Amniotic epithelial cell (primary cell): ENCODE measurements around the gene GALNT2.

Experiments used
- DNase-seq: peaks from one replicate; pipeline ENCODE4 v3.0.0-alpha.2; 2010; ENCODE audit warnings: low read depth

GALNT2 gene

GRCh38 chr1:230165536-230165935, 98.5 kb downstream of the GALNT2 start:
- DNase-seq = no peak

- no peak for DNase-seq
These were observed 99.5 kb downstream of the GALNT2 start for GRCh38 chr1:230166366-230167132.

- peak; percentile 74 for DNase-seq
These were observed 100.4 kb downstream of the GALNT2 start for GRCh38 chr1:230167419-230167852.

- no peak for DNase-seq
These were observed 102.6 kb downstream of the GALNT2 start for GRCh38 chr1:230169454-230170152.

- no peak for DNase-seq
These were observed 103.1 kb downstream of the GALNT2 start for GRCh38 chr1:230170153-230170547.

GRCh38 chr1:230170622-230171021, 103.6 kb downstream of the GALNT2 start:
- DNase-seq = no peak

- no peak for DNase-seq
These were observed 104.4 kb downstream of the GALNT2 start for GRCh38 chr1:230171356-230172015.

- DNase-seq = no peak
These were observed 105.0 kb downstream of the GALNT2 start for GRCh38 chr1:230172016-230172537.

GRCh38 chr1:230173187-230173975, 106.3 kb downstream of the GALNT2 start:
- DNase-seq = peak; percentile 40

- no peak for DNase-seq
These were observed 107.0 kb downstream of the GALNT2 start for GRCh38 chr1:230174041-230174440.

- no peak for DNase-seq
These were observed 107.6 kb downstream of the GALNT2 start for GRCh38 chr1:230174471-230175162.

GRCh38 chr1:230175163-230175747, 108.2 kb downstream of the GALNT2 start:
- DNase-seq = no peak

GRCh38 chr1:230175839-230176238, 108.8 kb downstream of the GALNT2 start:
- DNase-seq = no peak

GRCh38 chr1:230176326-230176725, 109.3 kb downstream of the GALNT2 start:
- no peak for DNase-seq

- peak; percentile 37 for DNase-seq
These were observed 109.9 kb downstream of the GALNT2 start for GRCh38 chr1:230176871-230177411.

GRCh38 chr1:230179249-230179648, 112.2 kb downstream of the GALNT2 start:
- DNase-seq = no peak

GRCh38 chr1:230185076-230186001, 118.3 kb downstream of the GALNT2 start:
- DNase-seq = no peak

- DNase-seq = peak; percentile 83
These were observed 119.2 kb downstream of the GALNT2 start for GRCh38 chr1:230186003-230186863.
